Natural killer cell (primary cell): ENCODE results near the gene JADE2. TPM values are rescaled to one million over a fixed set of nuclear protein-coding genes. Genes with fewer than 3 reads are reported as not detected.

Experiments
- ATAC-seq, 3 donors: fragments of 150-1000 bp in 2 of 3; fragments of 200-7000 bp in 1 of 3; cut with Tn5 transposase; 1 replicate in 1 of 3; 2 replicates in 2 of 3; pipeline ENCODE4 v1.10.0; 2021; ENCODE audit warnings: mild to moderate bottlenecking in 2 of 3, moderate library complexity in 2 of 3
- DNase-seq, 2 donors: peaks; one replicate each; pipeline versions ENCODE4 v3.0.0 to v3.0.0-alpha.2; 2013 to 2021; ENCODE audit warnings: mixed read lengths in 1 of 2
- H3K27ac ChIP-seq: one replicate; pipeline ENCODE4 v1.5.1; 2013; ENCODE audit warnings: mild to moderate bottlenecking, low read length
- H3K27me3 ChIP-seq: one replicate; pipeline ENCODE4 v1.6.1; 2013; ENCODE audit warnings: low read length; ENCODE audit not compliant: control insufficient read depth, insufficient read depth
- H3K36me3 ChIP-seq: one replicate; pipeline ENCODE4 v1.6.1; 2013; ENCODE audit warnings: low read length; ENCODE audit not compliant: control insufficient read depth, insufficient read depth
- H3K4me1 ChIP-seq: one replicate; pipeline ENCODE4 v1.6.1; 2013; ENCODE audit warnings: low read length; ENCODE audit not compliant: control insufficient read depth, insufficient read depth
- H3K4me3 ChIP-seq: one replicate; pipeline ENCODE4 v1.5.1; 2013; ENCODE audit warnings: low read length
- H3K9me3 ChIP-seq: one replicate; pipeline ENCODE4 v1.6.1; 2013; ENCODE audit warnings: low read length; ENCODE audit not compliant: control insufficient read depth, insufficient read depth
- H3K27ac Mint-ChIP-seq, 2 donors: one replicate each; pipeline ENCODE4 v1.8.0; 2022; ENCODE audit warnings: mild to moderate bottlenecking in 2 of 2, mixed read lengths in 2 of 2, moderate library complexity in 1 of 2
- H3K27me3 Mint-ChIP-seq, 2 donors: one replicate each; pipeline ENCODE4 v1.8.0; 2022; ENCODE audit warnings: low read depth in 2 of 2, mixed read lengths in 2 of 2
- H3K36me3 Mint-ChIP-seq: one replicate; pipeline ENCODE4 v1.8.0; 2022; ENCODE audit warnings: mixed read lengths
- H3K4me1 Mint-ChIP-seq, 2 donors: one replicate each; pipeline ENCODE4 v1.8.0; 2022; ENCODE audit warnings: mixed read lengths in 2 of 2
- H3K4me3 Mint-ChIP-seq: one replicate; pipeline ENCODE4 v1.8.0; 2022; ENCODE audit warnings: mild to moderate bottlenecking, moderate library complexity, mixed read lengths
- H3K9me3 Mint-ChIP-seq, 2 donors: one replicate each; pipeline ENCODE4 v1.8.0; 2022; ENCODE audit warnings: mixed read lengths in 2 of 2
- CTCF ChIP-seq: fragments of 200-600 bp; IDR thresholded peaks from one replicate; pipeline ENCODE4 v1.8.0; 2022; ENCODE audit warnings: antibody characterized with exemption
- WGBS: methylation state at CpG from one replicate; pipeline ENCODE4 v1.1.7; 2013; ENCODE audit warnings: missing lambda C conversion rate; ENCODE audit not compliant: insufficient coverage; 5-methylcytosine and 5-hydroxymethylcytosine counted together
- intact Hi-C: fragments of 100-400 bp; cut with micrococcal nuclease; formaldehyde crosslinking; loops from one replicate; pipeline ENCODE4 v1.14.2; 2022
- total RNA-seq, 4 donors: library from RNA; stranded (reverse); fragments of 120-200 nt in 1 of 4; gene quantifications; one replicate each; pipeline versions ENCODE4 v1.2.3 to v1.2.4, GENCODE V29; 2013 to 2022

JADE2 gene
- total RNA-seq, 3 donors from 2014 or later (not counting 1 experiment from before 2014, with no cell fraction given): 130 to 174 (median 173) TPM

GRCh38 chr5:134534726-134535110 lies 9.2 kb downstream of the JADE2 start:
- intact Hi-C loops: no loop called here
- Histone ChIP-seq H3K4me1 (peaks cover 84% of the 10 kb centered on the region), H3K27me3 (no peaks in the 10 kb centered on the region), H3K9me3 (no peaks in the 10 kb centered on the region), H3K36me3 (peaks cover 33% of the 10 kb centered on the region), H3K27ac (no peak overlapping the region), H3K4me3 (no peak overlapping the region)
- peak overlapping the region; percentile 50 to 86 for H3K27ac Mint-ChIP-seq
- peaks cover 5% of the 10 kb centered on the region for H3K36me3 Mint-ChIP-seq
- no peak for DNase-seq
- TF ChIP-seq CTCF: no peak
- no peak overlapping the region for H3K4me3 Mint-ChIP-seq
- no peaks in the 10 kb centered on the region for H3K9me3 Mint-ChIP-seq
- ATAC-seq: no peak
- H3K27me3 Mint-ChIP-seq: no peaks in the 10 kb centered on the region
- H3K4me1 Mint-ChIP-seq: peaks cover 72 to 88% of the 10 kb centered on the region in 2 donors
- 96% methylated on average over 5 of the region's 5 CpGs for WGBS

- H3K9me3 Mint-ChIP-seq: no peaks in the 10 kb centered on the region
- no peaks in the 10 kb centered on the region for H3K27me3 Mint-ChIP-seq
- intact Hi-C loops: no loop called here
- no peak for DNase-seq
- H3K27me3 ChIP-seq: no peaks in the 10 kb centered on the region
- H3K4me1 ChIP-seq: peaks cover 76% of the 10 kb centered on the region
- peak overlapping the region; percentile 50 to 86 for H3K27ac Mint-ChIP-seq
- TF ChIP-seq CTCF: no peak
- peak overlapping the region; percentile 58 for H3K4me3 Mint-ChIP-seq
- peaks cover 55 to 66% of the 10 kb centered on the region in 2 donors for H3K4me1 Mint-ChIP-seq
- peak overlapping the region; percentile 24 for H3K27ac ChIP-seq
- H3K9me3 ChIP-seq: no peaks in the 10 kb centered on the region
- no peak overlapping the region for H3K4me3 ChIP-seq
- WGBS: 3% methylated on average over 1 of the region's 1 CpG
- H3K36me3 Mint-ChIP-seq: peaks cover 5% of the 10 kb centered on the region
- H3K36me3 ChIP-seq: peaks cover 54% of the 10 kb centered on the region
- ATAC-seq: peak in 1 of 3 donors; percentile 53
These were observed 11.4 kb downstream of the JADE2 start for GRCh38 chr5:134536876-134537275.

DNA sequence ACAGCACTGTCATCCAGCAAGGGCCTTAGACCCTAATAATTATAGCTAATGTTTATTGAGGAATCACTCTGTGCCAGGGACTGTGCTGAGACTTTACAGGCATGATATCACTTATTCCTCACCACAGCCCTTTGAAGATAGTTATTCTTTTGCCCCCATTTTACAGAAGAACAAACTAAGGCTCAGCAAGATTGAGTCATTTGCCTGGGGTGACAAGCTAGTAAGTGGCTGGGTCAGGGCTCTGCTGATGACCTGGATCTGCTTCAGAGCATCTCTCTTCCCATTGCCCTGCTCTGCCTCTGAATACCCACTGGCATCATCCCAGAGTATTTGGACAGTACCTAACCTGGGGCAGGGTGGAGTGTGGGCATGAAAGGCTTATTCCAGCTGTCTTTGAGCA lies 11.8 kb downstream of the JADE2 start:
- peak overlapping the region; percentile 58 for H3K4me3 Mint-ChIP-seq
- H3K36me3 Mint-ChIP-seq: peaks cover 5% of the 10 kb centered on the region
- Histone ChIP-seq H3K27me3 (no peaks in the 10 kb centered on the region), H3K9me3 (no peaks in the 10 kb centered on the region), H3K27ac (no peak overlapping the region), H3K4me3 (no peak overlapping the region), H3K4me1 (peaks cover 72% of the 10 kb centered on the region), H3K36me3 (peaks cover 54% of the 10 kb centered on the region)
- TF ChIP-seq CTCF: no peak
- H3K9me3 Mint-ChIP-seq: no peaks in the 10 kb centered on the region
- peaks cover 51 to 62% of the 10 kb centered on the region in 2 donors for H3K4me1 Mint-ChIP-seq
- intact Hi-C loops: no loop called here
- no peak for DNase-seq
- ATAC-seq: no peak
- peak overlapping the region; percentile 50 to 86 for H3K27ac Mint-ChIP-seq
- H3K27me3 Mint-ChIP-seq: no peaks in the 10 kb centered on the region

- DNase-seq (no peak), ATAC-seq (no peak)
- 92% methylated on average over 3 of the region's 3 CpGs for WGBS
- Histone ChIP-seq H3K27me3 (no peaks in the 10 kb centered on the region), H3K4me1 (peaks cover 67% of the 10 kb centered on the region), H3K27ac (no peak overlapping the region), H3K4me3 (no peak overlapping the region), H3K9me3 (no peaks in the 10 kb centered on the region), H3K36me3 (peaks cover 54% of the 10 kb centered on the region)
- Mint-ChIP-seq H3K4me1 (peaks cover 48 to 52% of the 10 kb centered on the region in 2 donors), H3K9me3 (no peaks in the 10 kb centered on the region), H3K36me3 (peaks cover 5% of the 10 kb centered on the region), H3K4me3 (no peak overlapping the region), H3K27me3 (no peaks in the 10 kb centered on the region), H3K27ac (peak overlapping the region; percentile 50 to 86)
- intact Hi-C loops: no loop called here
- TF ChIP-seq CTCF: no peak
These were observed 12.8 kb downstream of the JADE2 start for GRCh38 chr5:134538296-134538695.
